ENCODE data around the gene ZNF469.

GRCh38 chr16:88416686-88417085, 33.9 kb downstream of the ZNF469 start:
- TF ChIP-seq CTCF (IDR thresholded peaks at IDR 0.05; ENCODE audit: low read depth, low read length) (no peak), EZH2phosphoT487 (IDR thresholded peaks at IDR 0.05; ENCODE audit: low read depth) (no peak)
